ENCODE measurements around the gene POLR1C.
A peak's percentile ranks its signal among the peaks of the same experiment; 100 is the strongest.
"Not testable (repeated sequence)": the region's sequence is repeated elsewhere in the genome, so short reads cannot be mapped to it uniquely, and the experiment has no call there.

Gene POLR1C

DNA sequence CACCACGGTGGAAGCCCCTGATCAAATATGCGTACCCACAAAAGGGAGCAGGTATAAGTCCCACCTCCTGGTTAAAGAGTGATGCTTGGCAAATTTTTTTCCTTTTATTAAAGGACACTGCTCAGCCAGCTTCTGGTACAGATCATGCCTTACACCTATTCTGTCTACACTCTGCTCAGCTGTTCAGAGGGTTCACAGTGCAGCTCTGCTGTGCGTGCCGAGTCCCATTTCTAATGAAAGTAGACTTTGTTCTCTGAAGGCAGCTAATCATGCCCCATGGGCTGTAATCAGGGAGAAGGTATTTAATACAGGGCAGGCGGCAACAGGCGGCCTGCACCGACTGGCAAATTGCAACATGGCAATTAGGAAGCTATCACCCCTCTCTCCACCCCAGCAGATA, 23.1 kb upstream of the POLR1C start:
- no peak for DNase-seq

DNA sequence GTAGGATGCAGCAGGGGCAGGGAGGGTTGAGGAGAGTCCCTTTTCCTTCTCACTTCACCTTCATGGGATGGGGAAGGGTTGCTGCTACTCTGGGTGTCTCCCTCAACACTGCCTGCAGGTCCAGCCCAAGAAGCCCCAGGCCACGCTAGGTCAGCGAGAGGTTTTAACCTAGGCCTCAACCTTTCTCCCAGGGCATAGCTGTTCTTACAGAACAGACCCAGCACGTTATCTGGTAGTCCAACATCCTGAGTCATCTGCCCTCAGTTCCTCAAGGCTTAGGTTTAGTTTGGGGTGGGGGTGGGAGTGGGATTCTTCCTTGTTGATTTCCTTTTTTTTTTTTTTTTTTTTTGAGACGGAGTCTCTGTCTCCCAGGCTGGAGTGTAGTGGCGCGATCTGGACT, 22.6 kb upstream of the POLR1C start:
- no peak for DNase-seq

DNA sequence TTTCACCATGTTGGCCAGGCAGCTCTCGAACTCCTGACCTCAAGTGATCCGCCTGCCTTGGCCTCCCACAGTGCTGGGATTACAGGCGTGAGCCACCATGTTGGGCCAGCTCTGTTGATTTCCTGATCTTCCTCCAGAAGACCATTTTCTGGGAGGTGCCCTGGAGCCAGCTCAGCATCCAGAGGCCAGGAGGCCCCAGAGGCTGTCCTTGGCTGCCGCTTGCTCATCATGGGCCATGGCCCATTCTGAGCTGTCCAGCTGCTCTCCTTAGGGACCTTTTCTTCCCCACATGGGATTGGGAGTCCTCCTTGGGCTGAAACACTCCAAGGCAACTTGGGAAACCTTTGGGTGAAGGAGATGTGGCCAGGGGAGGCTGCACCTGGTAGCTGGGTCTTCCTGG, 22.1 kb upstream of the POLR1C start:
- DNase-seq = no peak

DNA sequence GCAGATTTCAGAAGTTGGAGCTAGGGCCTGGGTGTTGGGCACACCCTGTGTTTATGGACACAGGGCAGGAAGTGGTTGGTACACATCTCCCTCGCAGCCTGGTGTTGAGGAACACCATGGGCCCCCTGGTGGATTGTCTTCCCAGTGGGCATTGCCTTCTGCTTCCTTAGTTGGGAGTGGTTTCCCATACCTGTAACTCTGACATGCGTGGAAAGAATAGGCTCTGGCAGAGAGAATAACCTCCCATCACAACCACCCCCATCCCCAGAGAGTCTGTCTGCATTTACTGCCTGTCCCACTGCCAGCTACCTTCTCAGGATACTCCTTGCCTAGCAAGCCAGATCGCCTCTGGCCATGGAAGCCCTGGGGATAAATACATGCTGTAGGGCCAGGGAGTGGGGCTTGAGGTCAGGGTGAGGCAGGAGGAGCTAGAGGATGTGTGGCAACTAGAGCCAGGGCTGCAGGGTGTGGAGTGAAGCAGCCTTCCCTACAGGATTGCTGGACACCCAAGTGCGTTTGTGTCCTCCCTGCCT, 21.4 kb upstream of the POLR1C start:
- no peak for DNase-seq

DNA sequence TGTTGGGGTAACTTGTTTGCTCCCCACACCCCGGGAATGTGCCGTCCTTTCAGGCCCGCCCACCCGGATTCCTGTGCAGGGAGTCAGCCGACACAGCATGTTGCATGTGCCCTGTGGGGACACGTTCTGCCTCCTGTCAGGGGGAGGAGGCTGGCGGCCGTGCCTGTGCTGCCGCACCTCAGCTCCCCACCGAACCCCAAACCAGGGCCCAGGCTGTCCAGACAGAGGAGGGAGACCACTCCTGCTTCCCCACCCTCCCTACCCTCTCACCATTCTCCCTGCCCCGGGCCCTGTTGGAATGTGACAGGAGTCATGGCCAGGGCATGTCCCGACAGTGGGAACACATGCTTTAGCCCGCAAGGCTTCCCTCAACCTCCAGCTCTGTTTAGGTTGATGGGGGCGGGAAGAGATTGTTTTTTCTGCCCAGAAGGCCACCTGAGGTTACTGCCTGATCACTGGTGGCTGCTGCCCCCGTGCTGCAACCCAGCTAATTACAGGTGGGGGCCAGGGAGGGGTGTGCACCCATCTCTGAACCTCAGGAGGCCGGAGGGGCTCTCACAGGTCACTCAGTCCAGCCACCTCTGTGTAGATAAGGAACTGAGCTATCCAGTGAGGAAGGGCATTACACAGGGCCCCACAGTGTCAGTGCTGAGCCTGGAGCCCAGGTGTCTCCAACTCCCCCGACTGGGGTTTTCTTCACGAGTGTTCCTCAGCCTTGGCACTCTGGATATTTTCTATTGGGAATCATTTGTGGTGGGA, 20.3 kb upstream of the POLR1C start:
- DNase-seq = peak; percentile 14

DNA sequence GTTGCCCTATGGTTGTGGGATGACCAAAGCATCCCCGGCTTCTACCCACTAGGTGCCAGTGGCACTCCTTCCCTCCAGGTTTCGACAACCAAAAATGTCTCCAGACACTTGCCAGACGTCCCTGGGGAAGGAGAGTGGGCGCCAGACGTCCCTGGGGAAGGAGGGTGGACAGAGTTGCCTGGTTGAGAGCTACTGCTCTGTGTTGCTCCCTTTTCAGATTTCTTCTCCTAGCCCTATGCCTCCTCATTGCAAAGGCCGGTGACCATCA, 19.8 kb upstream of the POLR1C start:
- no peak for DNase-seq

DNA sequence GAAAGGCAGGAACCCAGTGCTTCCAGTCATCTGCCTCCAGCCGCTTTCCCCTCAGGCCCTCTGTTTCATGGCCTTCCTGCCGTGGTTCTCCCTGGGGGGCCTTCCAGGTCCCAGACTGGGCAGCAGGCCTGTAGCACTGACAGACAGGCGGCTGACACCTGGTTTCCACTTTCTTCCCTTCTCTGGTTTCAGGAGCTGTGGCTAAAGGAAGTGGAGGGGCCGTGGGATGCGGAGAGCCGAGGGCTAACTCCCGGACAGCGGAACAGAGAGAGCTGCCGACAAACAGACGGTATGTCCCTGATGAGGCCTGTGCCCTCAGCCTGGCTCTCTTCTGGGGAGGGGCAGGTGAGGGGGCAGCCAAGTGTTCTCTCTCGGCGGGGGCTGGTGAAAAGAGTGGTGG, 19.2 kb upstream of the POLR1C start:
- DNase-seq = no peak

DNA sequence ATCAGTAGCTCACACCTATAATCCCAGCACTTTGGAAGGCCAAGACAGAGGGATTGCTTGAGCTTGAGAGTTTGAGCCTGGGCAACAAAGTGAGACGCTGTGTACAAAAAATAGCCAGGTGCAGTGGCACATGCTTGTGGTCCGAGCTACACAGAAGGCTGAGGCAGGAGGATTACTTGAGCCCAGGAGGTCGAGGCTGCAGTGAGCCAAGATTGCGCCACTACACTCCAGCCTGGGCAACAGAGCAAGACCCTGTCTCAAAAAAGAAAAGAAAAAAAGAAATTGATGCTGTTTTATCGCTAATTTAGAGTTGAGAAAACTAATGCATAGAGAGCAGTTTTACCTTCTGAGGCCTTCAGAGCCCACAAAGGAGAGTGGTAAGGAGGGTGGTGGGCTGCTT, 18.6 kb upstream of the POLR1C start:
- not testable (repeated sequence) for DNase-seq

DNA sequence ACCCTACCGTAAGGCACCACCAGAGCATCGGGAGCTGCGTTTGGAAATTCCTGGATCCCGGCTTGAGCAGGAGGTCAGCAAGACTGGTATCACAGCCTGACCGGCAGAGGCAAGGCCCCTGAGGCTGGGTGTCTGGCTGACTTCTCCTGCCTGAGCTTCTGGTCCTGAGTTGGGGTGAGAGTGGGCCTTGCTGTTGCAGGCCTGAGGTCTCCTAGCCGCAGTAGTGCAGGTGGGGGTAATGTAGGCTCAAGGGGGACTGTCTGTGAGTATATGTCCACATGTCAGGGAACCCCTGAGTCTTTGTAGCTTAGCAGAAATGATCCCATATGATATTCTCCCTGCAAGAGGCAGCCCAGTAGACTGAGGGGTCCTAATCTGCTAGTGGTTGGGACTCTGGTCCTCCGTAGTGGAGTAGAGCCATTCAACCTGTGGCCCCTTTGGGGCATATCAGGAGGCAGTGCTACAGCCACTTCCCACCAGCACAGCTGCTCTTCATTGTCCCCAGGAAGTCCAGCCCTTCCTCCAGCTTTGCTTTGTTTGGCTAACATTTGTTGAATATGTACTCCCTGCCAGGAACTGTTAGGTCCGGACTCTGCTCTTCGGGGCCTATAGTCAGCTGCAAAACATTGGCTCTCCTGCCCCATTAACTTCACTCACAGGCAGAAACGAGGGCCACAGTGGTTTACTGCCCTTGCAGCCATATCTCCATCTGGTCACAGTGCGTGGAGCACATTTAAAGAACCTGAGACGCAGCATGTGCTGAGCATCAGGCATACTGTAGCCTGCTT, 17.7 kb upstream of the POLR1C start:
- DNase-seq = no peak

DNA sequence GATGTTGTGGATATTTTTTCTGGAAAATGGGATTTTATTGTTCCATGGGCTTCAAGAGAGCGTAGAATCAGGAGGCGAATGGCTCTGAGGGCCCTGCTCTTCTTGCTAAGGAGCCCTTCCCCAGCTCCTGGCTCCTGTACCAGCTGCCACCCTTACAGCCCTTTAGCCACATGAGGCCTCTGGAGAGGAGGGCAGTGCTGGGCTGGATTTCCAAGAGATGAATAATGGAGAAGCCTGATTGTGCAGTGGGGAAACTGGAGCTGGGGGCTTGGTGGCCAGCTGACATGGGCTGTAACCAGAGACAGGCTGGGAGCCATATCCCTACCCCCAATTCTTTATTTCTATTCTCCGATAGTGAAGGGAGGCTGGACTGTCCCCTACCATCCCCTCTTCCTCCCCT, 16.0 kb upstream of the POLR1C start:
- DNase-seq = no peak

DNA sequence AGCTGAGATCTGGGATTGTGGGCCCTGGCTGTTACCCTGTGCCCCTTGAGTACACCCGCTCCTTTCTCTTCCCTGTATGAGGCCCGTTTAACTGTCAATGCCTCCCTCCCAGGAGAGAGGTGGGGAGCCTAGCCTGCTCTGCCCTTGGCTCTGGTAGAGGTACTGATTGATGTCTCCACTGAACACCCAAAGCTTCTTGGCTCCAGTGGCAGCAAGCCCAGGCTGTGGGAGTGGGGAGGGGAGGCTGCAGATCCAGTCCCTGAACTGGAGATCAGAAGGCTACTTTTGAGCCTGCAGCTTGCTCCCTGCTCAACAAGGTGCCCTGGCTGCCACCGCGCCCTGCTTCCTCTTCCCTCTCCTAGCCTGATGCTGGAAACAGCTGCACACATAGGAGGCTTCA, 14.2 kb upstream of the POLR1C start:
- DNase-seq = no peak

DNA sequence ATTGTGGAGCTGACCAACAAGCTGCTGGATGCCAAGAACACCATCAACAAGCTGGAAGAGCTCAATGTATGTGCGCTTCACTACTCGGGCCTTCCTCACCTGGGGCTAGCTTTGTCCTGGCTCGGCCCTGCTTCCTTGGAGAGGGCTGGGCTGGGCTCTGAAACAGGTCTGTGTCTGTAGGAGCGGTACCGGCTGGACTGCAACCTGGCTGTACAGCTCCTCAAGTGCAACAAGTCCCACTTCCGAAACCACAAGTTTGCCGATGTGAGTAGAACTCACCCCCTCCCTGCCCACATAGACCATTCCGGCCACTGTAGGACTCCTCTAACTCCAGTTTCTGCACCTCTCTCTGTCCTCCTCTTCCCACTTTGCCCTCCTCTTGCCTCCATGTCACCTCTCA, 13.4 kb upstream of the POLR1C start:
- no peak for DNase-seq

DNA sequence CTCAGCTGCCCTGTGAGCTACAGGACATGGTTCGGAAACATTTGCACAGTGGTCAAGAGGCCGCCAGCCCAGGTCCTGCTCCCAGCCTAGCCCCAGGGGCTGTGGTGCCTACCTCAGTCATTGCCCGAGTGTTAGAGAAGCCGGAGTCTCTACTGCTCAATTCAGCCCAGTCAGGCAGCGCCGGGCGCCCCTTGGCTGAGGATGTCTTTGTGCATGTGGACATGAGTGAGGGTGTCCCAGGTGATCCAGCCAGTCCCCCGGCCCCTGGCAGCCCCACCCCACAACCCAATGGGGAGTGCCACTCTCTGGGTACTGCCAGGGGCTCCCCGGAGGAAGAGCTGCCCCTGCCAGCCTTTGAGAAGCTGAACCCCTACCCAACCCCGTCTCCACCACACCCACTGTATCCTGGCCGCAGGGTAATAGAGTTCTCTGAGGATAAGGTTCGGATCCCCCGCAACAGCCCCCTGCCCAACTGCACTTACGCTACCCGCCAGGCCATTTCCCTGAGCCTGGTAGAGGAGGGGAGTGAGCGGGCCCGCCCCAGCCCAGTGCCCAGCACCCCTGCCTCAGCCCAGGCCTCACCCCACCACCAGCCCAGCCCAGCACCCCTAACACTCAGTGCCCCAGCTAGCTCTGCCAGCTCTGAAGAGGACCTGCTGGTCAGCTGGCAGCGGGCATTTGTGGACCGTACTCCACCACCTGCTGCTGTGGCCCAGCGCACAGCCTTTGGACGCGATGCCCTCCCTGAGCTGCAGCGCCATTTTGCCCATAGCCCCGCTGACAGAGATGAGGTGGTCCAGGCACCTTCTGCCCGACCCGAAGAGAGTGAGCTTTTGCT, 11.9 kb upstream of the POLR1C start:
- DNase-seq = no peak

DNA sequence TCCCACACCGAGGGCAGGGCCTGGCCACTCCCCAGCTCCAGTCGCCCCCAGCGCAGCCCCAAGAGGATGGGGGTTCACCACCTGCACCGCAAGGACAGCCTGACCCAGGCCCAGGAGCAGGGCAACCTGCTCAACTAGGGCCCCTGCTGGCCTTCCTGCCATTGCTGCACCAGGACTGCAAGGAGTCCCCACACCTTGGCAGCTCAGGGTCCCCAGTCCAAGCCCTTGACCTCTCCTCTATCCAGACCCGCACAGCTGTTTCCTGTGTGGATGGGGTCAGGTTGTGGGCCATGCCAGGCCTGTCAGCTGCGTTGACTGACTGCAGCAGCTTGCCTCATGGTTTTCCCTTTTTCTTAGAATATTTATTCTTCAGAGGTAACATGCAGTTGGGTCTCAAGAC, 11.2 kb upstream of the POLR1C start:
- DNase-seq = no peak

DNA sequence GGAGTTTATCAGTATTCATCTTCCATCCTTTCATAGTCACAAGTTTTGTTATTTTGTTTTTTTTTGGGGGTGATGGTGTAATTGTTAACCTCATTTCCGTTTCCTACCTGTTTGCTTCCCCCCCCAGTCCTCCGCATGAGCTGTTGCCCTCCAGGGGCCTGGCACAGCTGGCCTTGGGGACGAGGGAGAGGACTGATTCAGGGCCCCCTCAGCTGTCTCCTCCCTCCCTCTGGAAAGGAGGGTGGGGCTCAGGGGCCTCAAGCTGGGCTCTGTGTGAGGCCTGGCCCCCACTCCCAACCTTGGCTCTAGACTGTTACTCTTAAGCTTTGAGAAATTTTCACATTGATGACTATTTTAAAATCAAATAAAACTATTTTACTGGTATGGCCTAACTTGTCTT, 10.7 kb upstream of the POLR1C start:
- no peak for DNase-seq

DNA sequence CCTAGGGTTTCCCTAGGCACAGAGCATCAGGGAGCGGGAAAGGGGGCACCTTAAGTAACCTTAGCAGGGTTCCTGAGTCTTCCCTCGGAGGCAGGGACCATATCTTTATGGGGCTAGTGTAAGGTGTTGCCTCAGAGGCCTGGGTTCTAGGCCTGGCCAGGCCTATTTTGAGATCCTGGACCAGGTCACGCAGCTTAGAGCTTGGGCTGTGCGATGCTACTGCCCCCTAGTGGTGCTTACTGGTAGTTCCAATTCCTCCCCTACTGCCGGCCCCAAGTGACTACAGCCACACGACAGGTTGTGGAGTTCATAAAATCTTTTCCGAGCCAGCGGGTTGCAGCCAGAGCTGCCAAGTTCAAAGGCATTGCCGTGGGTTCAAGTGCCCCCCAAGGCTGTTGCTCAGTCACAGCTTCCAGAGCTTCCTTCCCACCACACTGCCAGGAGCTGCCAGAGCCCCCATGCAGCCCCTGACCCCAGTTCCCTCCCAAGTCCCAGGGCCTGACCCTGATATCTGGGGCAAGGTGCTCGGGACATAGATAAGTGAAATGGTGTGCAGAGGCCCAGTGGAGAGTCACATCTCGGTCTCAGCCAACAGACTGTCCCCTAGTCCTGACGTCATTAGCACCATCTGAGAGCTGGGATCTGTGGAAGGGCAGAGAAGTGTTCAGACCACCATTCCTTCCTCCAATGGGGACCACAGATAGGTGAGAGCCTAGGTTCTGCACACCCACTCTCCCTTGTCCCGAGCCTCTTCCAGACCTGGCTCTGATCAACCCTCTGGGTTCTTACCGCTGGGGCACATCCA, 10.0 kb upstream of the POLR1C start:
- peak; percentile 77 for DNase-seq

DNA sequence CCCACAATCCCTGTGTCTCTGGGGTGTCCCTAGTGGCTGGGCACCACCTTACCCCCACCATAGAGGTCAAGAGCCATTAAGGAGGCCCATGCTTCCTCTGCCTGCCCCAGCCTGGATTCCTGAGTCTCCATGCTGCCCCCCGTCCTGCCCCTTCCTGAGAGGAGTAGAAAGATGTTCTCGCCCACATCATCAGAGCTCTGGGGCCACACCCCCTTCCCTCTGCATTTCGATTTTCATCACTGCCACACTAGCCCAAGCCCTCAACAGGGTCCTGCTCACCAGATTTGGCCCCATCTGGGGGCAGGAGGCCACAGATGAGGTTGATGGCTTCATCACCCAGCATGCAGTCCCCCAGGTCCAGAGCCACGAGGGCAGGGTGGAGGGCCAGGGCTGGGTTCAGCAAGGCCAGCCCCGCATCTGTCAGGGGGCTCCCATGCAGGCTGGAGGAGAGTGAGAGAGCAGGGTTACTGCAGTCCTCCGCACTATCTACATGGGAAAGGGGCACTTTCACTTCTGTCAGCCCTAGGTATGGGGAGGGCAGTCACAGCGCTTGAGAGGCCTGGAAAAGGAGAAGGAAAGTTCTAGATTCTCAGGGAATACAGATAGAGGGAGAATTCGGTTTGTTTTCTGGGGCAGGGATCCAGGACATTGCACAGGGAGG, 8.3 kb upstream of the POLR1C start:
- no peak for DNase-seq

DNA sequence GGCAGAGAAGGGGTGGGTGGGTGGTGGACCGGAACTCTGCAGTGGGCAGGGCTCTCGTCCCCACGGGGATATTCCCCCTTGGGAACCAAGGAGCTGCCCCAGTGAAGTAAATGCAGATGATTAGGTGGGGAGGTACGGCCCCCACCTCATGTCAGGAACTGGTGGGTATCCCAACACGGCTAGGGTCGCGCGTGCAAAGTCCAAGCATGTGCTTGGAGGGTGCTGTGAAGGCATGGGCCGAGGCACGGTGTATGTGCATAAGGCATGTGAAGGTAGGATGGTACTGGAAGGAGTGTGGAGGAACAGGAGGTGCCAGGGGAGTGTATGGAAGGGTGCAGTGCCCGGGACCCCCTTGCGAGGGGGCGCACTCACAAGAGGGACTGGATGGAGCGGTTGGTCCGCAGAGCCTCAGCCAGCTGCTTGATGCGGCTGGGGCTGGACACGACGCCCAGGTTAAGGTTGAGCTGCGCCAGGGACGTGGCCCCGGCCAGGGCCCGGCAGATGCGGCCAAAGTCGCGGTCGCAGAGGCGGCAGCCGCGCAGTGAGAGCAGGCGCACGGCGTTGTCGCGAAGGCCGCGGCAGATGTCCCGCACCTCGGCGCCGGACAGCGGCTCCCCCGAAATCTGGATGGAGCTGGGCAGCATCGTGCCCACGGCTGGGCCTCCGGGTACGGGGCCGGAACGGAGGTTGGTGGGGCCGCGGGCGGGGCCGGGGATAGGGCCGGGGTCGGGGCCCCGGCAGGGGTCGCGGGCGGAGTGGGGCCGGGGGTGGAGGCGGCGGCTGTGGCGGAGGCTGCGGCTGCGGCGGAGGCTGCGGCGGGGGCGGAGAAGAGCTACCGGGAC, 7.5 kb upstream of the POLR1C start:
- no peak for DNase-seq

DNA sequence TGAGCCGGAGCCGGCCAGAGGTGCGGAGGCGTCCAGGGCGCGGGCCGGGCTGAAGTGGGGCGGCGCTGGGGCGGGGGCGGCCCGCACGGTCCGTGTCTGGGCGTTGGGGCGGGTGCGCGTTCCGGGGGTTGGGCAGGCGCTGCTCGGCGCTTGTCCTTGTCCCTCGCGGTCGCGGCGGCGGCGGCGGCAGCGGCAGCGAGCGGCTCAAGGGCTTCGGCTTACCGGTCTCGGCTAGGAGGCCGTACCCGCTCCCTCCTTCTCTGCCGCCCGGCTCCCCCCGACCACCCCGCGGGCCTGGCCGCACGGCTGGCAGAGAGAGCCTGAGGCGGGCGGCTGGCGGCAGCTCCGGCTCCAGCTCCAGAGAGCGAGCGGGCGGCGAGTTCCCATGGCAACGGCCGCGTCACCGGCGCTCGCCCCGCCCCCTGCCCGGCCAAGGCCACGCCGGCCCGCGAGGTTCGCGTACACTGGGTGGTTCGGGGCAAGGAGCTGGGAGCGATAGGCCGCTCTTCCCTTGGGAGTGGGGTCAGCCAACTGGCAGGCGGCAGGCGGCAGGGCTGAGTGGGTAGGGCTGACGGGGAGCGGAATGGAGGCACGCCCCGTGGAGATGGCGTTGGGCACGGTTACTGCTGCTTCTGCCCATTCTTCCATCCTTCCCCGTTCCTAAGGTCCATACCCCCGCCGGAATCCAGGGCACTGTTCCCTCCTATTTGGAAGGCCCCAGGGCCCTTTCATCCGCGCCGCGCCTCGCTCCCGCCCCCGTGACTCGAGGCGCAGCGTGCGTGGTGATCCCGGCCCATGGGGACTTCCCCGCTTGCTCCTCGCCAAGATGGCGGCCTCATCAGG, 6.7 kb upstream of the POLR1C start, which contains the start of gene LRRC73:
LRRC73 (minus strand) TSS at position 363 of the 843 bp plus-strand sequence. CDS start 561 bp downstream, outside the sequence.
- no peak for DNase-seq

DNA sequence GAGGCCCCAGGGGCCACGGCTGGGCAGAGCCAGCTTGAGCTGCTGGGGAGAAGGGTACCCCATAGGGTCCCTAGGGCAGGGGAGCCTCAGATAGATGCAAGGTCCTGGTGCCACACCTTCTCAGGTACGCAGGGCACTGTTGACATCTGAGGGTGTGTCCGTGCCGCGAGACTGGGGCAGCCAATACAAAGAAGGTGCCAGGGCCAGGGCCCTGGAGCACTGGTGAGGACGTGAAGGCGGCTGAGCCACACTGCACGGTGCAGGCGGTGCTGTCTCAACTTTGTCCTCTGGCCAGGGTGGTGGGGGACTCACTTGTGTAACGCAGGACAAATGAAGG, 6.1 kb upstream of the POLR1C start:
- DNase-seq = no peak
